Sigmoid colon (tissue), 3 donors: ENCODE results near the gene MAGEA10.

Source experiments
- CTCF ChIP-seq, 4 experiments: fragments of 450-650 bp in 3 of 4; fragments of 200-600 bp in 1 of 4; IDR thresholded peaks; one replicate each; pipeline ENCODE4 v1.5.1; 2016 to 2019; ENCODE audit warnings: antibody characterized with exemption in 4 of 4, mild to moderate bottlenecking in 3 of 4, moderate library complexity in 2 of 4
- POLR2A ChIP-seq, 2 donors: fragments of 450-650 bp; IDR thresholded peaks; one replicate each; pipeline ENCODE4 v1.6.1; 2016; ENCODE audit warnings: antibody characterized with exemption in 2 of 2, mild to moderate bottlenecking in 2 of 2, moderate library complexity in 2 of 2

- no peak for TF ChIP-seq POLR2A (IDR thresholded peaks at IDR 0.05)
- no peak for TF ChIP-seq CTCF (IDR thresholded peaks at IDR 0.05)
Observed at GRCh38 chrX:152157042-152157441, 18.7 kb upstream of the MAGEA10 start.
